Prostate gland (tissue), 2 donors: ENCODE data around the gene A2ML1.

ENCODE experiments used
- CTCF ChIP-seq, 4 experiments: fragments of 200-600 bp in 2 of 4; fragments of 450-650 bp in 2 of 4; sonication (generic) in 2 of 4; IDR thresholded peaks; 1 replicate in 3 of 4; 2 replicates in 1 of 4; pipeline ENCODE4 v1.5.1; 2016 to 2019; ENCODE audit warnings: antibody characterized with exemption in 4 of 4, mild to moderate bottlenecking in 2 of 4, moderate library complexity in 2 of 4
- POLR2A ChIP-seq: fragments of 450-650 bp; IDR thresholded peaks from one replicate; pipeline ENCODE4 v1.6.1; 2016; ENCODE audit warnings: antibody characterized with exemption, mild to moderate bottlenecking
- POLR2AphosphoS5 ChIP-seq: sonication (generic); formaldehyde crosslinking; IDR thresholded peaks from one replicate; pipeline ENCODE4 v1.6.1; 2017; ENCODE audit warnings: antibody characterized with exemption

GRCh38 chr12:8876887-8877286 lies 54.5 kb downstream of the A2ML1 start:
- no peak for TF ChIP-seq CTCF (IDR thresholded peaks at IDR 0.05)
- TF ChIP-seq POLR2A = no peak
- no peak for TF ChIP-seq POLR2AphosphoS5
